GM21619 (cell line): ENCODE measurements around the gene LSR.
A peak's percentile ranks its signal among the peaks of the same experiment; 100 is the strongest.

Experiments used
- ATAC-seq: cut with Tn5 transposase; IDR thresholded peaks from one replicate; pipeline ENCODE4 v1.9.1; 2021; ENCODE audit not compliant: unreplicated experiment

The LSR gene, protein sequence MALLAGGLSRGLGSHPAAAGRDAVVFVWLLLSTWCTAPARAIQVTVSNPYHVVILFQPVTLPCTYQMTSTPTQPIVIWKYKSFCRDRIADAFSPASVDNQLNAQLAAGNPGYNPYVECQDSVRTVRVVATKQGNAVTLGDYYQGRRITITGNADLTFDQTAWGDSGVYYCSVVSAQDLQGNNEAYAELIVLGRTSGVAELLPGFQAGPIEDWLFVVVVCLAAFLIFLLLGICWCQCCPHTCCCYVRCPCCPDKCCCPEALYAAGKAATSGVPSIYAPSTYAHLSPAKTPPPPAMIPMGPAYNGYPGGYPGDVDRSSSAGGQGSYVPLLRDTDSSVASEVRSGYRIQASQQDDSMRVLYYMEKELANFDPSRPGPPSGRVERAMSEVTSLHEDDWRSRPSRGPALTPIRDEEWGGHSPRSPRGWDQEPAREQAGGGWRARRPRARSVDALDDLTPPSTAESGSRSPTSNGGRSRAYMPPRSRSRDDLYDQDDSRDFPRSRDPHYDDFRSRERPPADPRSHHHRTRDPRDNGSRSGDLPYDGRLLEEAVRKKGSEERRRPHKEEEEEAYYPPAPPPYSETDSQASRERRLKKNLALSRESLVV

DNA sequence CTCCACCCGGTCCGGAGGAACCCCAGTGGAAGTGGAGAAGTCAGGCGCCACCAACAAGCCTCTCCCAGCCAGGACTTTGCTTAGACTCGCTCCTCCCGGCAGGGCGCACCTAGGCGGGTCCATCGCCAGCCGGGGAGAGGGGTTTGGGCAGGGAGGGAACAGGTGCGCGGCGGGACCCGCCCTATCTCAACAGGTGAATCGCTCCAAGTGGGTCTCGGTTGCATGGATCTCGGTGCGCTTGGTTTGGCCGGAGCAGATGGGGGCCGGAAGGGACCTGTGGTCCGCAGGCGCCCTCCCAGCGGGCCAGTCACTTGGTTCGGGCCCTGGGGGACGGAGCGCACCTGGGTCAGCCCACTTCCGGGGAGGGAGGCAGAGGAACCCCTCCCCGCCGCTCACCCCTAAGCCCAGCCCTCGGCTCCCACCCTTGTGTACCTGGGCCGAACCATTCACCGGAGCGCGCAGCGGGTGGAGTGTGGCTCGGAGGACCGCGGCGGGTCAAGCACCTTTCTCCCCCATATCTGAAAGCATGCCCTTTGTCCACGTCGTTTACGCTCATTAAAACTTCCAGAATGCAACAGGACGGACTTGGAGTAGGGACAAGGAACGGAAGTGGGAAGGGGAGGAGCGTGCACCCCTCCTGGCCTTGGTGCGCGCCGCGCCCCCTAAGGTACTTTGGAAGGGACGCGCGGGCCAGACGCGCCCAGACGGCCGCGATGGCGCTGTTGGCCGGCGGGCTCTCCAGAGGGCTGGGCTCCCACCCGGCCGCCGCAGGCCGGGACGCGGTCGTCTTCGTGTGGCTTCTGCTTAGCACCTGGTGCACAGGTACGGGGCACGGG, at the start of gene LSR:
Gene LSR, plus strand, starts transcription at position 693 of the 836 bp plus-strand sequence. Its CDS starts 21 bp downstream, at position 714.
- peak; percentile 73 for ATAC-seq

DNA sequence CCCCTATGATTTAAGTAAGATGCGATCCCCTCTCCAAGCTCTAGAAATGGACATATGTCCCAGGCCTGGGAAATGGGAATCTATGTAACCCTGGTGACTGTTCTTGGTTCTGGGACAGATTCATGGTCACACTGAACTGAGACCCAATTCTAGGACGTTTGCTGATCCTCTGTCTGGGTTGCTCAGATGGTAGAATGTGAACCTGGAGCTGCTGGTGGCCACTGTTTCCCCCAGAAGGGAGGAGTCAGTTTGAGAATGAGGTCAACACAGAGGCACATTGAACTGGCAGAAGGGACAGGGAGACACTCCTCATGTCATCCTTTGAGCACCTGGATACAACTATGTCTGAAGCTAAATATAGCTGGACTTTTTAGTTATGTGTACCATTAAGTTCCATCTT, 49.3 kb upstream of the LSR start:
- ATAC-seq: no peak

GRCh38 chr19:35202722-35203688, 45.8 kb upstream of the LSR start:
- no peak for ATAC-seq

- ATAC-seq: no peak
Observed at GRCh38 chr19:35204799-35205732, 43.7 kb upstream of the LSR start.

GRCh38 chr19:35205733-35206323, 43.0 kb upstream of the LSR start:
- ATAC-seq: no peak

GRCh38 chr19:35206379-35206778, 42.4 kb upstream of the LSR start:
- ATAC-seq: no peak

GRCh38 chr19:35206855-35207254, 41.9 kb upstream of the LSR start:
- ATAC-seq: no peak

GRCh38 chr19:35207391-35207871, 41.4 kb upstream of the LSR start:
- no peak for ATAC-seq

GRCh38 chr19:35208121-35208520, 40.7 kb upstream of the LSR start:
- ATAC-seq: no peak

- no peak for ATAC-seq
Observed at GRCh38 chr19:35209646-35210045, 39.2 kb upstream of the LSR start.

- no peak for ATAC-seq
Observed at GRCh38 chr19:35211545-35212230, 37.1 kb upstream of the LSR start.

DNA sequence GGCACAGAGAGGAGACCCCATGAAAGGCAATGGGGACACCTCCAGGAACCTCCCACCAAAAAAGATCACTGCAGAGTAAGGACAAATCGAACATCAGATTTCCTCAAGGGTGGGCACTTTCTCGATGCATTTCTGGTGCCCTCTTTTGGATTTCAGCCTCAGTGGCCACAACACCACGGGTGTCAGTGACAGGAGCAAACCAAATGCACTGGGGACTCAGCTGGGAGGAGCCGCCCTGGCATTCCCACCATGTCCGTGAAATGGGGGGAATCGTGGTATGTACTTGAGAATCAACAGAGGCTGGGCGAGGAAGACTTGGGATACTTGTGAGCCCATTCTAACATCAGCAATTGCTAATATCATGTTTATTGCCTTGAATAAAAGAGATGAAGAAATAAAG, 36.6 kb upstream of the LSR start:
- ATAC-seq: no peak

- peak; percentile 53 for ATAC-seq
Observed at GRCh38 chr19:35213663-35214632, 34.9 kb upstream of the LSR start.

- no peak for ATAC-seq
Observed at GRCh38 chr19:35214766-35215422, 33.9 kb upstream of the LSR start.

- no peak for ATAC-seq
Observed at GRCh38 chr19:35216016-35216832, 32.6 kb upstream of the LSR start.
